K562 (cell line): ENCODE measurements around the gene FUT8.

Experiments used
- KDM1A ChIP-seq, 2 experiments: fragments of 450-650 bp; IDR thresholded peaks; 2 replicates each; pipeline ENCODE4 v1.6.1; 2016; ENCODE audit warnings: mild to moderate bottlenecking in 2 of 2
- MEF2D ChIP-seq: conservative IDR thresholded peaks from 2 replicates; pipeline ENCODE4 v1.6.1; 2016; ENCODE audit warnings: low read depth, missing genetic modification characterization, missing compliant biosample characterization
- SP1 ChIP-seq: sonication (generic); formaldehyde crosslinking; IDR thresholded peaks from 2 replicates; pipeline ENCODE4 v1.8.1; 2022; ENCODE audit warnings: mild to moderate bottlenecking, missing genetic modification reagents

DNA sequence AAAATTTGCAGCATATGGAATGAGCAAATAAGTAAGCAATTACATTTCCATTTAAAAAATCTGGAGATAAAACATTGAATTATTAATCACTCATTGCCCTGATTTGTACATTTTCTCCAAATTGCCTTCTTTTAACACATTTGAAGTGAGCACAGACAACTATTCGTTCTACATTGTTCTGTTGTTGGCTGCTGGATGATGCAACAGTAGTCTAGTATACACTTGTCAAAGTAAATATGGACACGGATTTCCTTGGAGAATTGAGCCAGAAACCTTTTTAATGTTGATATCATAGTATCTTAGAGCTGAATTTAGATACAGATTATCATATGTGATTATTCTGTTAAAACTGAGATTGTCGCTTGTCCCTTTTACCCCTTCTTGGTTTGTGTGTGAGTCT lies 188.2 kb downstream of the FUT8 start:
- TF ChIP-seq KDM1A (IDR thresholded peaks at IDR 0.05) (no peak), SP1 (no peak), MEF2D (no peak)
